Amniotic stem cell (primary cell): ENCODE measurements around the gene FAM47E.
"Not testable (repeated sequence)": the region's sequence is repeated elsewhere in the genome, so short reads cannot be mapped to it uniquely, and the experiment has no call there.

Source experiments
- DNase-seq: peaks from one replicate; lab custom pipeline; 2025; lab: John Stamatoyannopoulos, UW

FAM47E gene

GRCh38 chr4:76224171-76224570 is 27.4 kb upstream of the FAM47E start:
- no peak for DNase-seq

- no peak for DNase-seq
Observed at GRCh38 chr4:76226418-76226817, 25.1 kb upstream of the FAM47E start.

GRCh38 chr4:76232681-76233080 is 18.8 kb upstream of the FAM47E start:
- no peak for DNase-seq

GRCh38 chr4:76233083-76233482 is 18.4 kb upstream of the FAM47E start:
- DNase-seq: no peak

- no peak for DNase-seq
Observed at GRCh38 chr4:76233529-76233928, 18.0 kb upstream of the FAM47E start.

GRCh38 chr4:76233967-76234678 is 17.4 kb upstream of the FAM47E start:
- DNase-seq: no peak

GRCh38 chr4:76234679-76235044 is 16.9 kb upstream of the FAM47E start:
- no peak for DNase-seq

GRCh38 chr4:76235407-76235806 is 16.1 kb upstream of the FAM47E start:
- no peak for DNase-seq

- DNase-seq: no peak
Observed at GRCh38 chr4:76235915-76236314, 15.6 kb upstream of the FAM47E start.

GRCh38 chr4:76238236-76238635 is 13.3 kb upstream of the FAM47E start:
- no peak for DNase-seq

- no peak for DNase-seq
Observed at GRCh38 chr4:76238701-76239100, 12.8 kb upstream of the FAM47E start.

- DNase-seq: no peak
Observed at GRCh38 chr4:76240236-76240635, 11.3 kb upstream of the FAM47E start.

GRCh38 chr4:76243877-76244276 is 7.6 kb upstream of the FAM47E start:
- not testable (repeated sequence) for DNase-seq

- DNase-seq: no peak
Observed at GRCh38 chr4:76246025-76246424, 5.5 kb upstream of the FAM47E start.

- no peak for DNase-seq
Observed at GRCh38 chr4:76246852-76247251, 4.7 kb upstream of the FAM47E start.

GRCh38 chr4:76250962-76251361 is 559 bp upstream of the FAM47E start:
- DNase-seq: no peak

GRCh38 chr4:76252271-76252653 is 741 bp downstream of the FAM47E start:
- DNase-seq: no peak

- DNase-seq: no peak
Observed at GRCh38 chr4:76253511-76253910, 2.0 kb downstream of the FAM47E start.

- no peak for DNase-seq
Observed at GRCh38 chr4:76256032-76256431, 4.5 kb downstream of the FAM47E start.

GRCh38 chr4:76256968-76257367 is 5.4 kb downstream of the FAM47E start:
- DNase-seq: no peak

GRCh38 chr4:76257824-76258223 is 6.3 kb downstream of the FAM47E start:
- no peak for DNase-seq

GRCh38 chr4:76260571-76260970 is 9.1 kb downstream of the FAM47E start:
- DNase-seq: no peak

- no peak for DNase-seq
Observed at GRCh38 chr4:76265631-76266218, 14.2 kb downstream of the FAM47E start.

GRCh38 chr4:76266627-76267026 is 15.1 kb downstream of the FAM47E start:
- no peak for DNase-seq
